Measurements from ENCODE around the gene RHOV. TPM values are rescaled to one million over a fixed set of nuclear protein-coding genes. Genes with fewer than 3 reads are reported as not detected.
A peak's percentile ranks its signal among the peaks of the same experiment; 100 is the strongest.

The RHOV gene
- total and polyA plus RNA-seq, 4 experiments from 2014 or later, result not detected

GRCh38 chr15:40855706-40856234 is 18.3 kb downstream of the RHOV start:
- intact Hi-C loops (cut with micrococcal nuclease), result loop anchor here (5.0 kb wide), 1 partner anchor 167 kb away; no protein-coding TSS in a partner anchor
- no peaks in the 10 kb centered on the region for H3K27me3 ChIP-seq (ENCODE audit: insufficient read depth, low read length)
- no peaks in the 10 kb centered on the region for H3K9me3 ChIP-seq (ENCODE audit: control insufficient read depth in 1 of 2, low read length in 2 of 2)
- no peak for DNase-seq
- peaks cover 6 to 20% (median 7%) of the 10 kb centered on the region in 4 donors for H3K4me1 Mint-ChIP-seq
- no peak overlapping the region for H3K4me3 ChIP-seq (ENCODE audit: low read length in 2 of 2)
- peaks cover 2 to 3% of the 10 kb centered on the region in 2 donors for H3K36me3 Mint-ChIP-seq
- no peaks in the 10 kb centered on the region for H3K36me3 ChIP-seq (ENCODE audit: insufficient read depth, low read length)
- H3K4me1 ChIP-seq (ENCODE audit: insufficient read depth, low read length), result peaks cover 12% of the 10 kb centered on the region
- no peak overlapping the region for H3K27ac ChIP-seq (ENCODE audit: low read depth, low read length)
- ChIA-PET CTCF (ENCODE audit: partially characterized antibody) (interaction anchor here (1.5 to 8.5 kb wide), 5 partner anchors 34 to 330 kb away, joined by 9 to 245 read pairs (median 58); partner anchors contain the start of gene VPS18), POLR2A (ENCODE audit: partially characterized antibody) (interaction anchor here (0.7 kb wide), 1 partner anchor 38 kb away, joined by 3 read pairs; the partner anchor contains the start of gene VPS18)
- no peak overlapping the region for H3K27ac Mint-ChIP-seq
- H3K27me3 Mint-ChIP-seq, result peaks cover 0 to 4% of the 10 kb centered on the region in 2 donors
- H3K9me3 Mint-ChIP-seq, result no peaks in the 10 kb centered on the region
- H3K4me3 Mint-ChIP-seq, result no peak overlapping the region

DNA sequence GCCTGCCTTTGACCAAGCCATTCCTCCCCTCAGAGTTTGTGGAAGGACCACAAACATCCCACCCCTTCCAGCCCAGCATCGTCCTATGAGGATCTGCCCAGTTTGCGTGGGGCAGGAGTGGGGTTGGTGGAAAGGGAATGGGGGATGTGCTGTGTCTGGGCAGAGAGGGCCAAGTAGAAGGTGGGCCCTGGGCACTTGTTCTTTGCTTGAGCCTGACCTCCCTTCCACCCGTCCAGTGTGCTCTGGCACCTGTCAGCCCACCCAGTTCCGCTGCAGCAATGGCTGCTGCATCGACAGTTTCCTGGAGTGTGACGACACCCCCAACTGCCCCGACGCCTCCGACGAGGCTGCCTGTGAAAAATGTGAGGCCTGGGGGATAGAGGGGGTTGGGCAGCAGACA is 19.9 kb downstream of the RHOV start:
- H3K9me3 Mint-ChIP-seq, result no peaks in the 10 kb centered on the region
- Histone ChIP-seq H3K9me3 (ENCODE audit: control insufficient read depth in 1 of 2, low read length in 2 of 2) (no peaks in the 10 kb centered on the region), H3K27ac (ENCODE audit: low read depth, low read length) (no peak overlapping the region), H3K27me3 (ENCODE audit: insufficient read depth, low read length) (no peaks in the 10 kb centered on the region), H3K36me3 (ENCODE audit: insufficient read depth, low read length) (no peaks in the 10 kb centered on the region), H3K4me3 (ENCODE audit: low read length in 2 of 2) (no peak overlapping the region), H3K4me1 (ENCODE audit: insufficient read depth, low read length) (peaks cover 9% of the 10 kb centered on the region)
- intact Hi-C loops (cut with micrococcal nuclease), result no loop called here
- no peak overlapping the region for H3K4me3 Mint-ChIP-seq
- H3K27me3 Mint-ChIP-seq, result peaks cover 0 to 1% of the 10 kb centered on the region in 2 donors
- H3K36me3 Mint-ChIP-seq, result peaks cover 2 to 3% of the 10 kb centered on the region in 2 donors
- ChIA-PET CTCF (ENCODE audit: partially characterized antibody) (interaction anchor here (1.2 to 1.4 kb wide), 2 partner anchors 19 to 38 kb away, joined by 3 to 4 read pairs; partner anchors contain the start of gene RHOV), POLR2A (ENCODE audit: partially characterized antibody) (interaction anchor here (0.5 kb wide), 1 partner anchor 30 kb away, joined by 3 read pairs; no protein-coding TSS in a partner anchor)
- H3K27ac Mint-ChIP-seq, result no peak overlapping the region
- no peak for DNase-seq
- peaks cover 4 to 15% (median 5%) of the 10 kb centered on the region in 4 donors for H3K4me1 Mint-ChIP-seq

GRCh38 chr15:40853241-40853890 is 20.7 kb downstream of the RHOV start:
- Histone ChIP-seq H3K36me3 (ENCODE audit: insufficient read depth, low read length) (no peaks in the 10 kb centered on the region), H3K4me3 (ENCODE audit: low read length in 2 of 2) (no peak overlapping the region), H3K4me1 (ENCODE audit: insufficient read depth, low read length) (peaks cover 6% of the 10 kb centered on the region), H3K27me3 (ENCODE audit: insufficient read depth, low read length) (no peaks in the 10 kb centered on the region), H3K27ac (ENCODE audit: low read depth, low read length) (no peak overlapping the region), H3K9me3 (ENCODE audit: control insufficient read depth in 1 of 2, low read length in 2 of 2) (no peaks in the 10 kb centered on the region)
- Mint-ChIP-seq H3K4me3 (no peak overlapping the region), H3K4me1 (peaks cover 0 to 9% (median 2%) of the 10 kb centered on the region in 4 donors), H3K27me3 (no peaks in the 10 kb centered on the region), H3K9me3 (no peaks in the 10 kb centered on the region), H3K36me3 (peaks cover 2 to 3% of the 10 kb centered on the region in 2 donors), H3K27ac (peak overlapping the region in 1 of 7 donors; percentile 31)
- ChIA-PET CTCF (ENCODE audit: partially characterized antibody) (interaction anchor here (1.0 kb wide), 1 partner anchor 39 kb away, joined by 4 read pairs; no protein-coding TSS in a partner anchor), POLR2A (ENCODE audit: partially characterized antibody) (no interaction called here)
- intact Hi-C loops (cut with micrococcal nuclease), result no loop called here
- no peak for DNase-seq

- ChIA-PET CTCF (ENCODE audit: partially characterized antibody) (interaction anchor here (1.0 kb wide), 1 partner anchor 40 kb away, joined by 4 read pairs; no protein-coding TSS in a partner anchor), POLR2A (ENCODE audit: partially characterized antibody) (no interaction called here)
- H3K27me3 ChIP-seq (ENCODE audit: insufficient read depth, low read length), result no peaks in the 10 kb centered on the region
- Mint-ChIP-seq H3K27ac (no peak overlapping the region), H3K4me1 (peaks cover 3 to 9% (median 5%) of the 10 kb centered on the region in 4 donors), H3K9me3 (no peaks in the 10 kb centered on the region), H3K4me3 (no peak overlapping the region), H3K36me3 (peaks cover 2 to 3% of the 10 kb centered on the region in 2 donors), H3K27me3 (no peaks in the 10 kb centered on the region)
- no peaks in the 10 kb centered on the region for H3K9me3 ChIP-seq (ENCODE audit: control insufficient read depth in 1 of 2, low read length in 2 of 2)
- H3K36me3 ChIP-seq (ENCODE audit: insufficient read depth, low read length), result no peaks in the 10 kb centered on the region
- H3K4me3 ChIP-seq (ENCODE audit: low read length in 2 of 2), result no peak overlapping the region
- no peak overlapping the region for H3K27ac ChIP-seq (ENCODE audit: low read depth, low read length)
- intact Hi-C loops (cut with micrococcal nuclease), result no loop called here
- no peak for DNase-seq
- peaks cover 4% of the 10 kb centered on the region for H3K4me1 ChIP-seq (ENCODE audit: insufficient read depth, low read length)
These were observed 21.5 kb downstream of the RHOV start for GRCh38 chr15:40852529-40852928.

- Mint-ChIP-seq H3K9me3 (no peaks in the 10 kb centered on the region), H3K4me3 (no peak overlapping the region), H3K36me3 (peaks cover 2 to 3% of the 10 kb centered on the region in 2 donors), H3K27me3 (no peaks in the 10 kb centered on the region), H3K4me1 (peaks cover 7 to 24% (median 15%) of the 10 kb centered on the region in 4 donors), H3K27ac (peak overlapping the region in 1 of 7 donors; percentile 52)
- intact Hi-C loops (cut with micrococcal nuclease), result no loop called here
- Histone ChIP-seq H3K4me1 (ENCODE audit: insufficient read depth, low read length) (peaks cover 19% of the 10 kb centered on the region), H3K4me3 (ENCODE audit: low read length in 2 of 2) (no peak overlapping the region), H3K9me3 (ENCODE audit: control insufficient read depth in 1 of 2, low read length in 2 of 2) (no peaks in the 10 kb centered on the region), H3K27ac (ENCODE audit: low read depth, low read length) (no peak overlapping the region), H3K36me3 (ENCODE audit: insufficient read depth, low read length) (no peaks in the 10 kb centered on the region), H3K27me3 (ENCODE audit: insufficient read depth, low read length) (no peaks in the 10 kb centered on the region)
- POLR2A ChIA-PET (ENCODE audit: partially characterized antibody), result interaction anchor here (0.6 kb wide), 1 partner anchor 336 kb away, joined by 3 read pairs; no protein-coding TSS in a partner anchor
- no peak for DNase-seq
- CTCF ChIA-PET (ENCODE audit: partially characterized antibody), result interaction anchor here (1.2 to 2.6 kb wide), 2 partner anchors 8 to 23 kb away, joined by 3 to 18 read pairs; no protein-coding TSS in a partner anchor
These were observed 23.4 kb downstream of the RHOV start for GRCh38 chr15:40850576-40851112.

DNA sequence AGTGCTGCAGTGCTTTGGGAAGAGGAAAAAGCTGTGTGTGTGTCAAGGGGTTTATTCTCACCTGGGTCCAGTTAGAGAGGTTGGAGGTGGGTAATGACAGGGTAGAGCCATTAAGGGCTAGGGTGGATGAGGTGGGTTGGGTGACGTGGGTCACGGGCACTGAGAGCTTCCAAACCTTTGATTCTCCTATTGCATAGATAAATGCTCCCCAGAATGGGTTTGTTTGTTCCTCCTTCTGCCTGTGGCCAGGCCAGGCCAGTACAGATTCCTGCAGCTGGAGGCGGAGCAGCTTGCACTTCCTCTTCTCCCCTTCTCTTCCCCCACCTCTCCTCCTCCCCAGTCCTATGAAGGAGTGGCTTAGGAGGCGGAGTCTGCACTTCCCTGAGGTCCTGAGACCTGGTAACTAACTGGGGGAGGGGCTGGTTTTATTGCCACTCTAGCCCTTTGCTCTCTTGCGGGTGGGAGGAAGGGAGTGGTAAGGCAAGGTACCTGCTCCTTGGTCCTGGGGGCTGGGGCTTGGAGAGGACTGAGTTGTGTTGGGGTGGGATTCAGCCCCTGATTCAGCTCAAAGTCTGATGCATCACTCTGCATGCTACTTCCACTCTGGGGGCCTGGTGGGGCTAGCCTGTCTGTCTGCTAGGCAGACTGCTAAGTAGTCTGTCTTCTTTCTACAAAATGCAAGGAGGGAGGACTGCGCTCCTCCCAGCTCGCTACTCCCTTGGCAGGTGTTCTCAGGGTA is 26.6 kb downstream of the RHOV start:
- Mint-ChIP-seq H3K9me3 (no peaks in the 10 kb centered on the region), H3K4me1 (peaks cover 12 to 39% (median 23%) of the 10 kb centered on the region in 4 donors), H3K36me3 (peaks cover 3% of the 10 kb centered on the region in 2 donors), H3K27me3 (peaks cover 0 to 2% of the 10 kb centered on the region in 2 donors), H3K27ac (peak overlapping the region in 4 of 7 donors; percentile 3 to 75 (median 50)), H3K4me3 (peak overlapping the region in 2 of 8 donors; percentile 20 to 40)
- Histone ChIP-seq H3K4me3 (ENCODE audit: low read length in 2 of 2) (no peak overlapping the region), H3K36me3 (ENCODE audit: insufficient read depth, low read length) (no peaks in the 10 kb centered on the region), H3K4me1 (ENCODE audit: insufficient read depth, low read length) (peaks cover 35% of the 10 kb centered on the region), H3K9me3 (ENCODE audit: control insufficient read depth in 1 of 2, low read length in 2 of 2) (no peaks in the 10 kb centered on the region), H3K27me3 (ENCODE audit: insufficient read depth, low read length) (no peaks in the 10 kb centered on the region), H3K27ac (ENCODE audit: low read depth, low read length) (no peak overlapping the region)
- POLR2A ChIA-PET (ENCODE audit: partially characterized antibody), result no interaction called here
- CTCF ChIA-PET (ENCODE audit: partially characterized antibody), result interaction anchor here (1.4 kb wide), 1 partner anchor 11 kb away, joined by 4 read pairs; no protein-coding TSS in a partner anchor
- no peak for DNase-seq
- intact Hi-C loops (cut with micrococcal nuclease), result no loop called here
